Medulla oblongata (tissue), 1 donor: ENCODE data around the gene SYCN.

ENCODE experiments used
- DNase-seq: peaks from one replicate; pipeline ENCODE4 v3.0.0-alpha.2; 2015; ENCODE audit errors: extremely low spot score

Gene SYCN

DNA sequence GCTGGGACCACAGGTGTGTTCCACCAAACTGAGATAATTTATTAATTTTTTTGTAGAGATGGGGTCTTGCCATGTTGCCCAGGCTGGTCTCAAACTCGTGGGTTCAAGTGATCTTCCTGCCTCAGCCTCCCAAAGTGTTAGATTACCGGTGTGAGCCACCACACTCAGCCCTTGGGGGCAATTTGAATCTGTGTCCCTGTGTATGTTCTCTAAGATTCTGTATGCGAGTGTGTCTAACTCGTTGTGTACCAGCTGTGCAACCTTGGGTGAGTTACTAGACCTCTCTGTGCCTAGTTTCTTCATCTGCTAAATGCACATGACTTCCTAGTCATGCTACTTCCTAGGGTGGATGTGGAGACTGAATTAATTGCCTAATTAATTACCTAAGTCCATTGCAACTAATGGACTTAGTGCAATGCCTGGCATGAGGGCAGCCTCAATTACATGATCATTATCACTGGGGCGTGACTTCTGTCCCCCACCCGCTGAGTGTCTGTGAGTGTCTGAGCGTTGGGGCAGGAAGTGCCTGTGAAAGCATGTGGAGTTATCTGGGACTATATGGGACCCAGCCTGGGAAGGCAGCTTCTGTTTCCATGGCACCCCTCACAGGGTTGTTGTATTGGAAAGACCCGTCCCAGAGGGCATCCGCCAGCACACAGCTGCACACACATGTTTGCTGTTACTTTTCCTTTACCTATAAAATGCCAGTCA lies 9.1 kb downstream of the SYCN start:
- no peak for DNase-seq

DNA sequence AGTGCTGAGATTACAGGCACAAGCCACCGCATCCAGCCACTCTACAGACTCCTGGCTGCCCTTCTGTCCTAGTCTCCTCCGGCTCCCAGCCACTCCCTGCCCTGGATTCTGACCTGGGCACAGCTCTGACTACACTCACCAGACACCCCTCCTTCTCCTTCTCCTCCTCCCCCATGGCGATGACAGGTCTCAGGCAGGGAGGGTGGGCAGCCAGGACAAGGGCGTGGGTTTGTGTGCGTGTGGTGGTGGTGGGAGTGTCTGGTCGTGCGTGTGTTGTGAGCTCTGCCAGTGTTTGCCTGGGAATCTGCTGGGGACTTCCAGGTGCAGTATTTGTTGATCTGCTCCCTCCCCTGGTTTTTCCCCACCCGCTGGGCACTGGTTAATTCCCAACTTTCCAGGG lies 10.3 kb downstream of the SYCN start:
- DNase-seq = no peak

DNA sequence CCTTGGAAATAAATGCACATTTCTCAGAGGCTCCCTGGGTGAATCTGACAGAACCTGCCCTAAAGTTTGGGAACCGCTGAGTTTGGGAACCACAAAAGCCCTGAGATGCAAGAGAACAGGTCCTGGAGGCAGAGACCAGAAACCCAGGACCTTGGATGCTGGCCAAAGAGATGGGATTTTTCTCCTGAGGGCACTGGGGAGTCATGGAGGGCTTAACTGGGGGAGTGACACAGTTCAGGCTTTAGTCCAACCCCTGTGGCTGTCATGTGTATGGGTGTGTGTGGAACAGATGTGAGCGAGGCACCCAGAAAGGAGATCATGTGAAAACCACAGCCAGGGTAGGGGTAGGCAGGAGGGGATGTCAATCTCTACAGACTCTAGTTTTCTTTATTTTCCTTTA lies 11.2 kb downstream of the SYCN start:
- DNase-seq = no peak

DNA sequence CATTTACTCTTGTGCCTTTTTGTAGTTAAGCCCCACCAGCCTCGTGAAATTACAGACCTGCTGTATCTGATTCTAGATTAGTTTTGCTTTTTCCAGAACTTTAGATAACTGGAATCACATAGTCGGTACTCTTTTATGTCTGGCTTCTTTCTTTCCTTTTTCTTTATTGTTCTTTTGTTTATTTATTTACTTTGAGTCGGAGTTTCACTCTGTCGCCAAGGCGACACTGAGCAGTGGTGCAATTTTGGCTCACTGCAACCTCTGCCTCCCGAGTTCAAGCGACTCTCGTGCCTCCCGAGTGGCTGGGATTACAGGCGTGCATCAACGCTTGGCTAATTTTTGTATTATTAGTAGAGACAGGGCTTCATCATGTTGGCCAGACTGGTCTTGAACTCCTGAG lies 13.3 kb downstream of the SYCN start:
- DNase-seq = no peak

DNA sequence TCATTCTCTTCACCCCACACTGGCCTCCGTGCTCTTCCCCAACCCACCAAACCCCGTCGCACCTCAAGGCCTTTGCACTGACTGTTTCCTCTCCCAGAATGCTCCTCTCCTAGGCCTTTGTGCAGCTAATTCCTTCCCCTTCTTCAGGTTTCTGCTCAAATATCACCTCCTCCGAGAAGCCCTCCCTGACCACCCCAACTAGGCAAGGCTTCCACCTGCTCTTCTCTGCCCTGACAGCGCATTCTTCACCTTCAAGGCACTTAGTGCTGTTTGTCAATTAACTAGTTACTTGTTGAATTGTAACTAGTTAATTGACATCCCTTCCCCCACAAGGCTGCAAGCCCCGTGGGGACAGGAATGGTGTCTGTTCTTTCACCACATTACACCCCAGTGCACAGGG lies 15.1 kb downstream of the SYCN start:
- DNase-seq = no peak

DNA sequence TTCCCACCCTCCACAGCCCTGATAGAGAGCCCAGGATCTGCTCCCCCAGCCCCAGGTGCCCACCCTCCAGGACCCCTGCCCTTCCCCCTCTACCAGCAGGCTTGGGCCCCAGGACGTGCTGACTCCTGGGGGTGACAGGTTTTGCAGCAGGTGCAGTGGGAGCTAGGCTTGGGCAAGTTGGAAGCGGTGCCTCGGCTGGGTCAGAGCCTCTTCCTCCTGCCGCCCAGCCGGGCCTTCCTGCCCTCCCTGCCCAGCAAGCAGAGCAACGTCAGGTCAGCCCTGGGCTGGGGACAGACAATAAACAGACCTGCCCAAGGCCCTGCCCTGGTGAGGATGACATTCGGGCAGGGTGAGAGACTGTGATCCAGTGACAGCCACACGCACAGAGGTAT lies 16.5 kb downstream of the SYCN start:
- no peak for DNase-seq

DNA sequence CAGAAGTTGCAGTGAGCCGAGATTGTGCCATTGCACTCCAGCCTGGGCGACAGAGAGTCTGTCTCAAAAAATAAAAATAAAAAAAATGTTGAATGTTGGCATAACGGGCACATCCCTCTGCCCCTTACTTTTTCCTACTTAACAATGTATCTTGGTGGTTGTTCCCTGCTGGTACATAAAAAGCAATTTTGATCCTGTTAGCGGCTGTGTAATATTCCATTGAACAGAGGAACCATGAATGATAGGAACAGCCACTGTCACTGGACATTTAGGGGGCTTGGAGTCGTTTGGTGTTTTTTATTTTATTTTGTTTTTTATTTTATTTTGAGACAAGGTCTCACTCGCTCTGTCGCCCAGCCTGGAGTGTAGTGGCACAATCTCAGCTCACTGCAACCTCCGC lies 17.7 kb downstream of the SYCN start:
- DNase-seq = no peak

DNA sequence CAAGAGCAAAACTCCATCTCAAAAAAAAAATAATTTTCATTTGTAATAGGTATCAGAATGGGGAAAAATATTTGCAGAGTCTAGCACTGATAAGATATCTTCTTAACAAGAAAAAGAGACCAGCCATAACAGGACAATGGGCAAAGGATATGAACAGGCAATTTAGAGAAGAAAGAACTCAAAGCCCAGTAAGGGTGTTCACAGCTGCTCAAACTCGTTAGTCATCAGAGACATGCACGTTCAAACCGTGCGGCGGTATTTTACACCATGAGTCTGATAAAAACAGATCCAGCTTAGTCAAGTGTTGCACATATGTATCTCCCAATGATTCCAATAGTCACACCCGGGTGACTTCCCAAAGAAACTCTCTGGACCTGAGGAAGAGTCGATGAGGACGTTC lies 21.0 kb downstream of the SYCN start:
- DNase-seq = no peak

DNA sequence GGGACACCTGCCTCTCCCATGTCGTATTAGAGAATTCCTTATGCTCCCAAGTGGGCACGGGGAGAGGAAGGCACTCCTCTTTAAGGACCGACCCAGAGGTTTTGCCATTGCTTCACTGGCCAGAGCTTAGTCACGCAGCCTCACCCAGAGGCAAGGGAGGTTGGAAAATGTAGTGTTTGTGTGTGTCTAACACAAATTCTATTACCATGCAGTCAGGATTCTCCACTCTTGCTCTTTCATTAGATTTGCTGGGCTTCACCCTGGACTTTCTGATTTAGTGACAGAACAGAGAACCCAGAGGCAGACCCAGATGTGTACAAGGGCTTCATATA lies 21.9 kb downstream of the SYCN start:
- DNase-seq = no peak

DNA sequence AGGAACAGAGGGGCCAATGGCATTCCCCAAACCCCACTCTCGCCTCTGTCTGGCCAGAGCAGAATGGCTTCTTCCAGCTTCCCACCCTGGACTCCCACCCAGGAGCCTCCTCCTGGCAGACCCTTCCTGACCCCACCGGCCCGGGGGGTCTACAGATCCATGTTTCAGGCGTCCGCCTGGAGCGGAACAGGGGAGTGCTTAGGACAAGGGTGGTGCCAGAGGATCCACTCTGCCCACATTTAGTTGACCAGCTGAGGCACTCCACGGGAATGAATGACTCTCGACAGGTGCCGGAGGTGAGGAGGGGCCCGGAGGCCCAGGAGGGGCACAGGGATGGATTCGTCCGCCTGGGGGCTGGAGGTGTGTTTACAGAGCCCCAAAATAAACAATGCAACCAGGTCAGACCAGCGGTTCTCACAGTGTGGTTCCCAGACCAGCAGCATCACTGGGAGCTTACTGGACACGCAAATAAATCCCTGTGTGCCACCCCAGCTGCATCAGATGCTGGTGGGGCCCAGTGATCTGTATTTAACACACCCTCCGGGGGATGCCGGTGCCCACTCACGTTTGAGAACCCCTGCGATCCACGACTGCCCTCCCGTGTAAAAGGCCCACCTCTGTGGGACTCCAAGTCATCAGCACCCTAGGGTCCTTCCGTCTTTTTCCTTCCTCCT lies 22.4 kb downstream of the SYCN start:
- DNase-seq = no peak

DNA sequence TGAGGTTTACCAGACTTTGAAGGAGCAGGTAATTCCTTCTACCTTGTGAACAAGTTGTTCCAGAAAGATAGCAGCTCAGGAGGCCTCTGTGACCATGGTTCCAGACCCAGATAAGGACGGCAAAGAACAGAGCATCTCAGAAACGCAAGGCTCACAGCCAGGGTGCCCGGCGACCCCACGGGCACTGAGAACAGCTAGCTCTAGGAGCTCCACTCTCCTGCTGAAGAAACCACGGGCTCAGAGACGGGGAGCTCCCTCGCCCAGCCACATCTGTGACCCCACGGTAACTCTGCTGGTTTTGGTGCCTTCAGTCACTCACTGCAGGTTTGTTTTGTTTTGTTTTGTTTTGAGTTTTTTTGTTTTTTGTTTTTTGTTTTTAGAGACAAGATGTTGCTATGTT lies 23.3 kb downstream of the SYCN start:
- no peak for DNase-seq

DNA sequence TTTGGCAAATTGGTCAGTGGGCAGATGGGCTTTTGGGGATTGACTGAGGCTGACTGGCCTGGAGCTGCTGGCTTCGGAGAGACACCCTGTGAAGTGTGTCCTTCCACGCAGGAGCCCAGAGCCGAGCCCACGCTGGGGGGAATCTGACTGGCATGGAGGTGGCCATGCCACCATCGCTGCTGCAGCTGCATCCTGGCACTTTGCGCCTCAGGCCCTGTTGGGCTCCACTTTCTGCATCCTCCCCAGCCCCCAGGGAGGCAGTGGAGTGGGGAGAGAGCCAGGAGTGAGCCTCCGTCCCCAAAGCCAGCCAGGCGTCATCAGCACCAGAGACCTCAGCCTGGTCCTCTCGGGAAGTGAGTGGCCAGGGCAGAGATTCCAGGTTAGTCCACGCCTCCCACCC lies 24.3 kb downstream of the SYCN start:
- DNase-seq = no peak

DNA sequence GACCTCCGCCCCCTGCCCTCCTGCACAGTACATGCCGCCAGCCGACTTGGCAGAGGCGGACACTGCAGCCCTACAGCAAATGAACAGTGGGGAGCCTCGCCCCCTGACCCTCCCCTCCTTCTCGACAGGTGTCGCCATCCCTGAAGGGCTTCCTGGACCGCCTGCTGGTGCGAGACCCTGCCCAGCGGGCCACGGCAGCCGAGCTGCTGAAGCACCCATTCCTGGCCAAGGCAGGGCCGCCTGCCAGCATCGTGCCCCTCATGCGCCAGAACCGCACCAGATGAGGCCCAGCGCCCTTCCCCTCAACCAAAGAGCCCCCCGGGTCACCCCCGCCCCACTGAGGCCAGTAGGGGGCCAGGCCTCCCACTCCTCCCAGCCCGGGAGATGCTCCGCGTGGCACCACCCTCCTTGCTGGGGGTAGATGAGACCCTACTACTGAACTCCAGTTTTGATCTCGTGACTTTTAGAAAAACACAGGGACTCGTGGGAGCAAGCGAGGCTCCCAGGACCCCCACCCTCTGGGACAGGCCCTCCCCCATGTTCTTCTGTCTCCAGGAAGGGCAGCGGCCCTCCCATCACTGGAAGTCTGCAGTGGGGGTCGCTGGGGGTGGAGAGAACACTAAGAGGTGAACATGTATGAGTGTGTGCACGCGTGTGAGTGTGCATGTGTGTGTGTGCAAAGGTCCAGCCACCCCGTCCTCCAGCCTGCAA lies 25.6 kb downstream of the SYCN start:
- no peak for DNase-seq

DNA sequence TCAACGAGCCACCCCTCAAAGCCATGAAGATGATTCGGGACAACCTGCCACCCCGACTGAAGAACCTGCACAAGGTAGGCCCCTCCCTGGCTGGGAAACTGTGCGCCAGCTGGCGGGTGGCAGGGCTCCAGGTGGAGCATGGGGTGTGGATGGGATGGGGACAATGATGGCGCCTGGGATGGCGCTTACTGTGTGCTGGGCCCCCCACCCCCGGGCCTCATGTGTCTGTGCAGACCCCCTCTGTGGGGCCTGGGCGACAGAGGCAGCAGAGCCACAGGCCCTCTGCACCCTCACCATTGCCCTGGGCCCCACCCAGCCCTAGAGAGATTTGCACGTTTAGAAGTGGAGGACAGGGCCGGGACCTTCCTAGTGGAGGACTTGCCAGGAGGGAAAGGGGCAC lies 26.3 kb downstream of the SYCN start:
- DNase-seq = no peak

DNA sequence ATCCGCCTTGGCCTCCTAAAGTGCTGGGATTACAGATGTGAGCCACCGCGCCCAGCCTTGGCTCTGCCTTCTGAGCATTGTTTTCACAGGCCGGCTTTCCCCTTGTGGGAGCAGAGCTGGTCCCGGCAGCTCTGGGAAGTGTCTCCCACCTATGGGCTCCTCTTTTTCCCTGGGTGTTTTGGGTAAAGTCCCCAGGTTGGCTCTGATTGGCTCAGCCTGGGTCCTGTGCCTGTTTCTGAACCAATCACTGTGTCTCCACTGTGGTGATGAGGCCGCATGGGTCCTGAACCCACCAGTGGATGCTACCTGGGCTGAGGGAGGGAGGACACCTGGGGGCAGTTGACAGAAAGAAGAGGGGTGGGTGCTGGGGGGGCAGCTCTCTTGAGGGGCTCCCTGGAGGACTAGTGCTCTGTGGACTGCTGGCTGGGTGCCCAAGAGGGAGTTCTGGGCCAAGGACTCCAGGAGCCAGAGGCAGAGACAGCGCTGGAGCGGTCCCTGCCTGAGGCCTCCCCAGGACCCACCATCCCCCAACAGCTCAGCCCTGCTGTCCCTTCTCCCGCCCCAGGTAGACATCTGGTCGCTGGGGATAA lies 26.9 kb downstream of the SYCN start:
- no peak for DNase-seq

DNA sequence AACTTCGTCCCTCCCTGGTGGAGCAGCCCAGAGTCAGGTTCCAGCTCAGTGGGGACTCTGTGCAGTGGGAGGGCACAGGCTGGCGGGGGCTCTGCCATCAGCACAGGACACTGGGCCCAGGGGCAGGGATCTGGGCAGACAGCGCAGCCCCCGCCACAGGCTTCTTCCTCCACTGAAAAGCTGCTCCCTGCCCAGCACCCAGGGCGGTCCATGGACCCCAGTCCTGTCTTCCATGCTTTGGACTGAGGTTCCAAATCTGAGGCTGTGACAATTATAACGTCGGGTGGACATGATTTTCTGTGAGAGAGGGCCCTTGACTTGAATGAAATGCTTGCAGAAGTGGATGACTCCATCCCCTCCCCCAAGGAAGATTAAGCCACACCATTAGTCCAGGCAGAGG lies 28.5 kb downstream of the SYCN start:
- no peak for DNase-seq

DNA sequence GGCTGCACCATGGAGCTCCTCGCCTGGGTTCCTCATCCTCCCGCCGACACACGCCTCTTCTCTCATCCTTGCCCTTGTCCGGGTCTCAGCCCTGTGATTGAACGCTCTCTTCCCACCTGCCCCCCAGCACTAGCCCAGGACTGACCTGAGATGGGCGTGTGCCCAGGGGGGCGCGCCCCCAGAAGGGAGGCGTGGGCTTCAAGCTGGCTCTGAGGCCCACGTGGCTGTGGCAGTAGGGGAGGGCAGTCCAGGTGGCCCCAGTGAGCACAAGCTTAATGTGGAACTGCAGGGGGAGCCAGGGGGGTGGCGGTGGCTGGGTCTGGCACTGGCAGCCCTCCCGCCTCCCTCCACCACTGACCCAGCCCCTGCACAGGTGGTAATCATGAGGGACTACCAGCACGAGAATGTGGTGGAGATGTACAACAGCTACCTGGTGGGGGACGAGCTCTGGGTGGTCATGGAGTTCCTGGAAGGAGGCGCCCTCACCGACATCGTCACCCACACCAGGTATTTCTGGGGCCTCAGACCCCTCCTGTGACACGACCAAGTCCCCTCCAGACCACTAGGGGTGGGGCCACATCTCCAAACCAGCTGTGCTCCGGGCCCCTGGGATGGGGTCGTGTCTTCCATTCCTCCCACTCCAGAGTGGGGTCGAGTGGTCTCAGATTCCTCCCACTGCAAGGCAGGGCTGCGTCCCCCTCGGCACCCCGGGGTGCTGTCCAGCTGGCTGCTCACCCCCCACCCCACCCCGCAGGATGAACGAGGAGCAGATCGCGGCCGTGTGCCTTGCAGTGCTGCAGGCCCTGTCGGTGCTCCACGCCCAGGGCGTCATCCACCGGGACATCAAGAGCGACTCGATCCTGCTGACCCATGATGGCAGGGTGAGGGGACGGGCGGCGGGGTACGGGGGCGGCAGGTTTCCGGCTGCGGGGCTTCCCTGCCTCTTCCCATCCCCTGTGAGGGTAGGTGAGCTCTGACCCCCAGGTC lies 29.2 kb downstream of the SYCN start:
- DNase-seq = no peak

DNA sequence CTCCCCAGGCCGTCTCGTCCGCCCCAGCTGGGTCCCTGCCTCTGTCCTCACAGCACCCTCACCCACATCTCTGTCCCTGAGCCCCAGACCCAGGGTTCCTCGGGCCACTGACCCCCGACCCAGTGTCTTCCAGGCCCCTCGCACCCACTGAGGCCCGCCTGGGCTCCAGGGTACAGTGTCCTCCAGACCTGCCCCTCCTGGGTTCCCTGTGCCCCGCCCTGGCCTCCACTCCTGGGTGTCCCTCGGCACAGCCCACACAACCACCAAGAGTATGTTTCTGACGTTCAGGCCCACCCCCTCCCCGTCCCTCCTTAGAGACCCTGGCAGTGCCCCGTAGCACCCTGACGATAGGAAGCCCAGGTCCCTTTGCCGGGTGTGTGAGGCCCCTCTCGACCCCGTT lies 29.9 kb downstream of the SYCN start:
- no peak for DNase-seq

DNA sequence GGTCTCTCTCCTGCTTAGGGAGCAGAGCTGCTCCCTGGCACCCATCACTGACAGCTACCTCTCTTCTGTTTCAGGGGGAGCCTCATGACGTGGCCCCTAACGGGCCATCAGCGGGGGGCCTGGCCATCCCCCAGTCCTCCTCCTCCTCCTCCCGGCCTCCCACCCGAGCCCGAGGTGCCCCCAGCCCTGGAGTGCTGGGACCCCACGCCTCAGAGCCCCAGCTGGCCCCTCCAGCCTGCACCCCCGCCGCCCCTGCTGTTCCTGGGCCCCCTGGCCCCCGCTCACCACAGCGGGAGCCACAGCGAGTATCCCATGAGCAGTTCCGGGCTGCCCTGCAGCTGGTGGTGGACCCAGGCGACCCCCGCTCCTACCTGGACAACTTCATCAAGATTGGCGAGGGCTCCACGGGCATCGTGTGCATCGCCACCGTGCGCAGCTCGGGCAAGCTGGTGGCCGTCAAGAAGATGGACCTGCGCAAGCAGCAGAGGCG lies 30.5 kb downstream of the SYCN start:
- DNase-seq = no peak

DNA sequence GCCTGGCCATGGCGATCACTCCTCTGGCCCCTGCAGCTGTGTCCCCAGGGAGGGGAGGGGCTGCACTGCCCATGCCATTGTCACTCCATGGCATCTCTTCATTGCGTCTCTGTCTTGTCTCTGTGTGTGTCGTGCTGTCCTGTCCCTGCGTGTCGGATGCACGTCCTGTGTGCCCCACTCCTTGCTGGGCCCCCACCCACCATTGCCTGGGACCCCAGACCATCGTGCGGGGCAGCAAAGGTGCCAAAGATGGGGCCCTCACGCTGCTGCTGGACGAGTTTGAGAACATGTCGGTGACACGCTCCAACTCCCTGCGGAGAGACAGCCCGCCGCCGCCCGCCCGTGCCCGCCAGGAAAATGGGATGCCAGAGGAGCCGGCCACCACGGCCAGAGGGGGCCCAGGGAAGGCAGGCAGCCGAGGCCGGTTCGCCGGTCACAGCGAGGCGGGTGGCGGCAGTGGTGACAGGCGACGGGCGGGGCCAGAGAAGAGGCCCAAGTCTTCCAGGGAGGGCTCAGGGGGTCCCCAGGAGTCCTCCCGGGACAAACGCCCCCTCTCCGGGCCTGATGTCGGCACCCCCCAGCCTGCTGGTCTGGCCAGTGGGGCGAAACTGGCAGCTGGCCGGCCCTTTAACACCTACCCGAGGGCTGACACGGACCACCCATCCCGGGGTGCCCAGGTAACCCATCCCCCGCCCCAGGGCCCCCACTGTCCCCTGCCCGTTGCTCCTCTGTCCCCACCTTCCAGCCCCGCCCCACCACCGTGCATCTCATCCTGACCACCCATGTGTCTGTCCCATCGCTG lies 31.2 kb downstream of the SYCN start:
- DNase-seq = no peak
